Endothelial cell of umbilical vein (primary cell): ENCODE measurements around the gene ITM2C. TPM values are rescaled to one million over a fixed set of nuclear protein-coding genes. Genes with fewer than 3 reads are reported as not detected.

ENCODE experiments used
- BruUV-seq: library from RNA; stranded (reverse); fragments of 400-500 nt; replicated peaks from 2 replicates; lab custom pipeline; 2021; lab: Mats Ljungman, UMichigan
- CTCF ChIA-PET: fragments of 300-600, 350-600 bp; sonication (Branson Sonifier 250); formaldehyde crosslinking; loops from one replicate; lab custom pipeline; 2021; ENCODE audit warnings: antibody characterized with exemption, inconsistent platforms; lab: Charles Lee
- POLR2A ChIA-PET: fragments of 300-600, 350-600 bp; sonication (Branson Sonifier 250); formaldehyde crosslinking; loops from one replicate; lab custom pipeline; 2021; ENCODE audit warnings: antibody characterized with exemption, inconsistent platforms; lab: Charles Lee
- DNase-seq: peaks from one replicate; pipeline ENCODE4 v3.0.0-alpha.2; 2011; ENCODE audit warnings: low read depth, low spot score
- FAIRE-seq: peaks from 2 replicates; lab custom pipeline; 2011; peaks lifted over from hg19 to GRCh38; lab: Jason Lieb, UNC
- H2AFZ ChIP-seq: 2 replicates; pipeline ENCODE4 v1.6.0; 2012; ENCODE audit warnings: low read depth, low read length, control low read depth, inconsistent platforms
- H3K27ac ChIP-seq: 2 replicates; pipeline ENCODE4 v1.5.1; 2011; ENCODE audit warnings: low read depth, mild to moderate bottlenecking, control low read depth, low read length, moderate library complexity; ENCODE audit not compliant: insufficient read depth
- H3K27me3 ChIP-seq, 2 experiments: 2 replicates each; pipeline versions ENCODE4 v1.6.0 to v1.6.1; 2011; ENCODE audit warnings: low read length in 2 of 2, mixed read lengths in 1 of 2; ENCODE audit not compliant: control insufficient read depth in 2 of 2, insufficient read depth in 2 of 2
- H3K36me3 ChIP-seq, 2 experiments: 2 replicates in 1 of 2; 3 replicates in 1 of 2; pipeline ENCODE4 v1.5.1; 2011; ENCODE audit warnings: low read length in 2 of 2, mild to moderate bottlenecking in 1 of 2, moderate library complexity in 1 of 2; ENCODE audit not compliant: control insufficient read depth in 2 of 2, insufficient read depth in 2 of 2; ENCODE audit errors: extremely low read depth in 1 of 2
- H3K4me1 ChIP-seq: 3 replicates; pipeline ENCODE4 v1.5.1; 2011; ENCODE audit warnings: mild to moderate bottlenecking, low read length; ENCODE audit not compliant: control insufficient read depth, insufficient read depth; ENCODE audit errors: extremely low read depth
- H3K4me2 ChIP-seq: 2 replicates; pipeline ENCODE4 v1.6.1; 2011; ENCODE audit warnings: low read length, control low read depth, mixed read lengths; ENCODE audit not compliant: insufficient read depth
- H3K4me3 ChIP-seq, 3 experiments: fragments of 200-600 bp in 1 of 3; sonication (generic), shearing (Covaris generic) in 1 of 3; replicated peaks in 1 of 3; 2 replicates each; pipeline ENCODE4 v1.5.1; 2011 to 2016; ENCODE audit warnings: control low read depth in 3 of 3, low read length in 3 of 3, mild to moderate bottlenecking in 2 of 3, inconsistent platforms in 1 of 3, low read depth in 1 of 3, moderate library complexity in 1 of 3; ENCODE audit not compliant: insufficient read depth in 1 of 3
- H3K79me2 ChIP-seq: 2 replicates; pipeline ENCODE4 v1.6.0; 2012; ENCODE audit warnings: low read length, inconsistent platforms; ENCODE audit not compliant: control insufficient read depth, insufficient read depth
- H3K9ac ChIP-seq: replicated peaks from 2 replicates; pipeline ENCODE3; 2011; ENCODE audit warnings: low read length, control low read depth; ENCODE audit not compliant: insufficient read depth; ENCODE audit errors: extremely low read depth
- H3K9me1 ChIP-seq: replicated peaks from 3 replicates; pipeline ENCODE4 v1.6.0; 2011; ENCODE audit warnings: mild to moderate bottlenecking, low read length; ENCODE audit not compliant: control insufficient read depth, insufficient read depth; ENCODE audit errors: extremely low read depth
- H3K9me3 ChIP-seq: replicated peaks from 2 replicates; pipeline ENCODE4 v1.5.1; 2012; ENCODE audit warnings: low read length, inconsistent platforms; ENCODE audit not compliant: control insufficient read depth, insufficient read depth
- H4K20me1 ChIP-seq: replicated peaks from 2 replicates; pipeline ENCODE3; 2011; ENCODE audit warnings: mild to moderate bottlenecking, low read length; ENCODE audit not compliant: control insufficient read depth, insufficient read depth; ENCODE audit errors: extremely low read depth
- CTCF ChIP-seq, 2 donors: IDR thresholded peaks; 1 replicate in 1 of 2; 2 replicates in 1 of 2; pipeline ENCODE4 v1.5.1; 2011; ENCODE audit warnings: low read length in 2 of 2, mild to moderate bottlenecking in 2 of 2, moderate library complexity in 2 of 2, control low read depth in 1 of 2, inconsistent platforms in 1 of 2, low read depth in 1 of 2; ENCODE audit not compliant: insufficient read depth in 1 of 2; ENCODE audit errors: extremely low read depth in 1 of 2
- EZH2 ChIP-seq: IDR thresholded peaks from 2 replicates; pipeline ENCODE4 v1.6.1; 2012; ENCODE audit warnings: borderline replicate concordance, low read depth, mild to moderate bottlenecking, moderate library complexity, low read length, inconsistent platforms; ENCODE audit not compliant: severe bottlenecking
- dilution Hi-C: fragments of 300-500 bp; cut with MboI; formaldehyde crosslinking; loops from one replicate; pipeline ENCODE4 v1.15.0; 2019; ENCODE audit warnings: low sequenced_read_pairs; ENCODE audit not compliant: extremely low pct_ligation_motif_present
- intact Hi-C: fragments of 100-400 bp; cut with micrococcal nuclease; formaldehyde crosslinking; loops from one replicate; pipeline ENCODE4 v1.10.0; 2022
- polyA plus RNA-seq, 4 experiments: library from polyadenylated mRNA; depleted of rRNA in 3 of 4; stranded (reverse) in 3 of 4; unstranded in 1 of 4; fragments of >200 nt; gene quantifications; 2 replicates each; pipeline versions ENCODE4 v1.2.1 to v1.2.3, GENCODE V29; 2011 to 2012; ENCODE audit warnings: missing spikeins in 1 of 4
- total RNA-seq: library from RNA; stranded (reverse); gene quantifications from 2 replicates; pipeline ENCODE4 v1.2.3, GENCODE V29; 2021

Gene ITM2C
- total and polyA plus RNA-seq, 2 donors (not counting 3 experiments of a cell fraction or from before 2014, with no cell fraction given), result 12.0 to 12.1 TPM

GRCh38 chr2:230902180-230902899 is 37.6 kb downstream of the ITM2C start:
- BruUV-seq, result no TSS peak
- no peaks in the 10 kb centered on the region for H3K79me2 ChIP-seq
- H3K4me2 ChIP-seq, result no peak overlapping the region
- H3K4me1 ChIP-seq, result no peaks in the 10 kb centered on the region
- TF ChIP-seq EZH2 (no peak), CTCF (IDR thresholded peaks at IDR 0.05; ENCODE audit: extremely low read depth in 1 of 2, insufficient read depth in 1 of 2, low read depth in 1 of 2, low read length in 2 of 2) (peak; percentile 59 to 62)
- no peaks in the 10 kb centered on the region for H3K9me1 ChIP-seq
- CTCF ChIA-PET, result interaction anchor here (1.0 to 3.3 kb wide), 3 partner anchors 84 to 549 kb away, joined by 3 to 51 read pairs (median 9); no protein-coding TSS in a partner anchor
- H3K36me3 ChIP-seq, result no peaks in the 10 kb centered on the region
- H4K20me1 ChIP-seq, result no peaks in the 10 kb centered on the region
- FAIRE-seq (peak; percentile 74), DNase-seq (no peak)
- intact Hi-C loops (loop anchor here (1.0 to 2.0 kb wide), 2 partner anchors 85 to 150 kb away; no protein-coding TSS in a partner anchor), dilution Hi-C loops (no loop called here)
- H3K27me3 ChIP-seq, result peaks cover 0 to 2% of the 10 kb centered on the region in 2 experiments
- no peak overlapping the region for H3K9ac ChIP-seq
- H2AFZ ChIP-seq, result no peak overlapping the region
- H3K4me3 ChIP-seq, result no peak overlapping the region
- POLR2A ChIA-PET, result no interaction called here
- no peak overlapping the region for H3K27ac ChIP-seq
- H3K9me3 ChIP-seq, result no peaks in the 10 kb centered on the region
